A549 (cell line): ENCODE measurements around the gene STK17A.

ENCODE experiments used
- TF ChIP-seq, protein P1 (sequence below): fragments of 150-350 bp; IDR thresholded peaks from 2 replicates; pipeline ENCODE4 v1.6.1; 2014; ENCODE audit warnings: low read depth, mild to moderate bottlenecking, low read length
- TF ChIP-seq, protein P2 (sequence below): fragments of >200 bp; sonication (Bioruptor Twin); formaldehyde crosslinking; IDR thresholded peaks from 3 replicates; pipeline ENCODE4 v1.5.1; 2016

DNA sequence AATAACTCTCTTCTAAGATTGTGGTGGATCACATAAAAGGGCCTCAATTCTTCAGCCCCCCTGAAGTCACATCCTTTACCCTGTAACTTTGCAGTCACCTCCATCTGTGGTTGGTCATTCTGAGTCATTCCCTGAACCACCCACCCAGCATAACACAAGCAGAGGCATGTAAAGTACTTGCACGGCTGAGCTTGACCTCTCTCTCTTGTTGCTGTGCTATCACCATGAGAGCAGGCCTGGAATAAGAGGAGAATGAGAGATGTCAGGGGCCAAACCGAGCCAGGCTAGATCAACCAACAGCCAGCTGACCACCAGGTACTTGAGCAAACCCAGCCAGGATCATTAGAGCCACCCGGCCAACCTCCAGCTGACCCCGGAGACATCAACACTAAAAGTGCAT is 13.5 kb upstream of the STK17A start:
- TF ChIP-seq, protein P1, sequence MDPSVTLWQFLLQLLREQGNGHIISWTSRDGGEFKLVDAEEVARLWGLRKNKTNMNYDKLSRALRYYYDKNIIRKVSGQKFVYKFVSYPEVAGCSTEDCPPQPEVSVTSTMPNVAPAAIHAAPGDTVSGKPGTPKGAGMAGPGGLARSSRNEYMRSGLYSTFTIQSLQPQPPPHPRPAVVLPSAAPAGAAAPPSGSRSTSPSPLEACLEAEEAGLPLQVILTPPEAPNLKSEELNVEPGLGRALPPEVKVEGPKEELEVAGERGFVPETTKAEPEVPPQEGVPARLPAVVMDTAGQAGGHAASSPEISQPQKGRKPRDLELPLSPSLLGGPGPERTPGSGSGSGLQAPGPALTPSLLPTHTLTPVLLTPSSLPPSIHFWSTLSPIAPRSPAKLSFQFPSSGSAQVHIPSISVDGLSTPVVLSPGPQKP = no peak
- TF ChIP-seq, protein P2, sequence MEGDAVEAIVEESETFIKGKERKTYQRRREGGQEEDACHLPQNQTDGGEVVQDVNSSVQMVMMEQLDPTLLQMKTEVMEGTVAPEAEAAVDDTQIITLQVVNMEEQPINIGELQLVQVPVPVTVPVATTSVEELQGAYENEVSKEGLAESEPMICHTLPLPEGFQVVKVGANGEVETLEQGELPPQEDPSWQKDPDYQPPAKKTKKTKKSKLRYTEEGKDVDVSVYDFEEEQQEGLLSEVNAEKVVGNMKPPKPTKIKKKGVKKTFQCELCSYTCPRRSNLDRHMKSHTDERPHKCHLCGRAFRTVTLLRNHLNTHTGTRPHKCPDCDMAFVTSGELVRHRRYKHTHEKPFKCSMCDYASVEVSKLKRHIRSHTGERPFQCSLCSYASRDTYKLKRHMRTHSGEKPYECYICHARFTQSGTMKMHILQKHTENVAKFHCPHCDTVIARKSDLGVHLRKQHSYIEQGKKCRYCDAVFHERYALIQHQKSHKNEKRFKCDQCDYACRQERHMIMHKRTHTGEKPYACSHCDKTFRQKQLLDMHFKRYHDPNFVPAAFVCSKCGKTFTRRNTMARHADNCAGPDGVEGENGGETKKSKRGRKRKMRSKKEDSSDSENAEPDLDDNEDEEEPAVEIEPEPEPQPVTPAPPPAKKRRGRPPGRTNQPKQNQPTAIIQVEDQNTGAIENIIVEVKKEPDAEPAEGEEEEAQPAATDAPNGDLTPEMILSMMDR = no peak
